GM12873 (cell line): ENCODE data around the gene XIRP1.

Experiments
- CTCF ChIP-seq: IDR thresholded peaks from 2 replicates; pipeline ENCODE4 v1.5.1; 2012; ENCODE audit warnings: low read depth, mild to moderate bottlenecking, moderate library complexity, low read length, control low read depth; ENCODE audit not compliant: insufficient read depth; ENCODE audit errors: missing control alignments

XIRP1 gene

DNA sequence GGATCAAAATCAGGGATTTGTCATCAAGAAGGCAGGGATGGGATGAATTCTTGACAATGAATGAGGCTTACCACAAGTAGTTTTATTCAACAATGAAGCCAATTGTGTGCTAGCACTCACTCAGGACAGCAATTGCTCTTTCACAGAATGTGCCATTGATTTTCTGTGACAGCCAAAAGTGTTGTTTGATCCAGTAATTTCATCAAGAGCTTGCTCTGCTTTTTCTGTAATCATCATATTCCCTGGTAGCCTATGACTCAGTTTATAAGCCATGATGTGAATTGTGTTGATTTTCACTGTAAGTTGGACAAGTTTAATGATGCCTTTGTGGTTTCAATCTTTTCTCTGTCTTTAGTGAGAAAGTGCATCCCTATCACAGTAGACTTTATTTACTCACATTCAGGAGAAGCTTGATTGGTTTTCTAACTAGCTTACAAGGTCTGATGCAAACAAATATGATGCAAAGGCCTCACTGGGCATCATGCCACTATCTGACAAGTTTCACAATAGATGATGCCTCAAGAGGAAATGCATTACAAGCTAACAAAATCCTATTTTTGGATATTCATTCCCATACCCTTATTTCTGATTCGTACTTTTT, 25.4 kb downstream of the XIRP1 start:
- TF ChIP-seq CTCF, result no peak

DNA sequence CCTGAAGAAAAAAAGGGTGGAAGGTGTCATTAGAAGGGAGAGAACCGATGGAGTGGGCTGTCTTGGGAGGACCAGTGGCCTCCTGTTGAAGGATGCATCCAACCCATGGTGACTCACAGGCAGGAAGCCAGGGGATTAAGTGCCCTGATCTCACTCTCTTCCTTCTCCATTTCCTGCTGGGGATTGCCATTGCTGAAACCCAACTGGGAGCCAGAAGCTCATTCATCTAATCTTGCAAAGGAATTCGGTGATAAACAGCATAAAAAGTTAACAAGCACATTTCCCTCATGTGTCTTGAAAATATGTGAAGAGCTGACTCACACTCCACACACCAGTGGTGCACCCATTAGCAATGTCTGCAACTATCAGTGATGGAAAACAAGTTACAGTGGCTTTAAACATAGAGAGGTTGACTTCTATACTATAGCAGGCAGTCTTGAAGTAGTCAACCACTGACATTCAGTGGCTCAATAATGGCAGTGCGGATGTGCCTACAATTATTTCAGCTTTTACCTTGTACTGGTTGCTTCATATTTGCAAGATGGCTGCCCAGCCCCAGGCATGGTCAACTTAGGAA, 26.2 kb downstream of the XIRP1 start:
- TF ChIP-seq CTCF, result no peak

- TF ChIP-seq CTCF, result no peak
Observed at GRCh38 chr3:39165518-39165917, 26.9 kb downstream of the XIRP1 start.

- no peak for TF ChIP-seq CTCF
Observed at GRCh38 chr3:39164414-39164813, 28.0 kb downstream of the XIRP1 start.

DNA sequence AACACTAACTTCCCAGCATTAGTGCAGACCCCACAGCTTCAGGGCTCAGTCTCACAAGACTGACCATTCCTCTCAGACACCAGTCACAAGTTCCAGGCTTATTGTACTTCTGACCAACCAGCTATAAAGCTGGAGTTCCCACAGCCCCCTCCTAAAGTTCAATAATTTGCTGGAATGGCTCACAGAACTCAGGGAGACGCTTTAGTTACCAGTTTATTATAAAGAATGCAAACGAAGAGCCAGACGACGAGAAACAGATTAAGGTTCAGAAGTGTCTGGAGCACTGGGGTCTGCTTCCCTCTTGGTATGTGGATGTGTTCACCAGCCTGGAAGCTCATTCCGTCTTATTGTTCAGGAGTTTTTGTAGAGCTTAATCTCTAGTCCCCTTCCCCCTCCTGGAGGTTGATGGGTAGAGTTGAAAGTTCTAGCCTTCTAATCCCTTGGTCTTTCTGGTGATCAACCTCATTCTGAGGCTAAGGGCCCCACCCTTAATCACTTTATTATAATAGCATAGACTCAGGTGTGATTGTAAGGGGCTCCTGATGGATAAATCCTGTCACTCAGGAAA, 34.2 kb downstream of the XIRP1 start:
- no peak for TF ChIP-seq CTCF

- TF ChIP-seq CTCF, result no peak
Observed at GRCh38 chr3:39157359-39157758, 35.0 kb downstream of the XIRP1 start.

- no peak for TF ChIP-seq CTCF
Observed at GRCh38 chr3:39156421-39156820, 36.0 kb downstream of the XIRP1 start.
